GM10248 (cell line): ENCODE results near the gene MYPN.

Source experiments
- CTCF ChIA-PET: fragments of 300-600 bp; sonication (Branson Sonifier 250); formaldehyde crosslinking; extraction: SDS; loops from one replicate; lab custom pipeline; 2021; ENCODE audit warnings: antibody characterized with exemption; lab: Yijun Ruan, JAX
- POLR2A ChIA-PET: fragments of 350-650 bp; sonication (Branson Sonifier 250); formaldehyde crosslinking; extraction: SDS; loops from one replicate; lab custom pipeline; 2020; ENCODE audit warnings: antibody characterized with exemption; lab: Yijun Ruan, JAX
- DNase-seq: peaks from one replicate; pipeline ENCODE4 v3.0.0; 2012; ENCODE audit errors: extremely low spot score
- CTCF ChIP-seq: IDR thresholded peaks from 2 replicates; pipeline ENCODE4 v1.5.1; 2012; ENCODE audit warnings: mild to moderate bottlenecking, low read depth; ENCODE audit errors: extremely low read depth, missing control alignments, control extremely low read depth

MYPN gene

GRCh38 chr10:68145705-68146104 lies 36.4 kb downstream of the MYPN start:
- DNase-seq, result no peak
- POLR2A ChIA-PET, result no interaction called here
- CTCF ChIA-PET, result interaction anchor here (1.0 to 3.1 kb wide), 3 partner anchors 10 to 290 kb away, joined by 3 to 15 read pairs (median 5); no protein-coding TSS in a partner anchor
- TF ChIP-seq CTCF, result no peak

GRCh38 chr10:68146133-68146532 lies 36.8 kb downstream of the MYPN start:
- CTCF ChIA-PET, result interaction anchor here (1.0 to 3.1 kb wide), 3 partner anchors 10 to 291 kb away, joined by 3 to 15 read pairs (median 5); no protein-coding TSS in a partner anchor
- POLR2A ChIA-PET, result no interaction called here
- TF ChIP-seq CTCF, result no peak
- DNase-seq, result no peak

DNA sequence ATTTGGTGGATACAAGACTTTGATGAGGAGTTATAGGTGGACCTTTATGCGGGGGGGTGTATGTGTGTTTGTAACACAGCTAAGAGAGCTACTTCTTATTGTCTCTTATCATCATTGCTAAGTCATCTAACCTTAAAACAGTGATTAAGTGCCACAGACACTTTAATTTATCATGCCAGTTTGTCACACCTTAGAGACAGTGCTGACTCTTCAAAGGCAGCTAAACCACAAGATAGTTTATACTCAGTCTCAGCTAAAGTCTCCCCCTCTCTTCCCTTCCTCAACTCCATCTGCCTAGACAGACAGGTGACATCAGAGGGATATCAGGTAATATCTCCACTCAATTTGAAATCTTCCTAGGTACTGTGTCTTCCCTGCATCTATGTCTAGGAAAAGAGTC lies 42.2 kb downstream of the MYPN start:
- DNase-seq, result no peak
- ChIA-PET CTCF (interaction anchor here (1.1 to 11.2 kb wide), 6 partner anchors 11 to 363 kb away, joined by 3 to 202 read pairs (median 4); no protein-coding TSS in a partner anchor), POLR2A (no interaction called here)

DNA sequence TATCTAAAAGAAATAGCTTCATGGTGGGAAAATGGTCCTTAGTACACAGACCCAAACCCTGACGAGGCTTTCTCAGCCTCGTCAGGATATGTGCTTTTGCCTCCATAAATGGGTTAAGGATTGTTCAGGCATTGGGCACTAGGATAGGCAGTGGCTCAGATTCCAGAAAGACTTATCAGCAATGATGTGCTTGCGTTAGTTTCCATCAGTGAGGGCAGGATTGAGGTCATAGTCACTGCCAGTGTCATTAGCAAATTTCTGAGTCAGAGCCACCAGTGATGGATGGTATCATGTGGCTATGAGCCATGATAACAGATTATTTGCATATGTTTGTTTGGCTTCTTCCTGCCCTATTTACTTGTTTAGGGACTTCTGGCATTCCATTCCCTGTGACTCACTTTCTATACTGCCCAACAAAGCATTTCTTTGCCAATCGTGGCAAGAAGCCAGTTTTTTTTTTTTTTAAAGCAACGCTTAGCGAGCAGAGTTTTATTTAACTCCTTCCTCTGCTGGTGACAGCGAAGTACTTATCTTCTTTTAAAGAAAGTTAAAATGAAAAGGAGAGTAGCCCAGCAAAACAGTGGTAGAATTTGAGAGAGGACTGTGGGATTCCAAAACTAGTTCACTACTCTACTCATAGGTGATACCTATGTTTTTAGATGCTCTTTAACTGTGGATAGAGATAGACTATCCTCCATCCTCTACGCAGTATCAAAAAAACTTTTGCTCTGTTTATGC lies 44.4 kb downstream of the MYPN start:
- no peak for TF ChIP-seq CTCF
- ChIA-PET POLR2A (no interaction called here), CTCF (interaction anchor here (1.1 to 11.2 kb wide), 7 partner anchors 12 to 365 kb away, joined by 4 to 202 read pairs (median 10); no protein-coding TSS in a partner anchor)
- no peak for DNase-seq

More for the DNA sequence above, 42.2 kb downstream of the MYPN start:
- no peak for TF ChIP-seq CTCF

GRCh38 chr10:68154211-68154497 lies 44.9 kb downstream of the MYPN start:
- POLR2A ChIA-PET, result no interaction called here
- no peak for DNase-seq

DNA sequence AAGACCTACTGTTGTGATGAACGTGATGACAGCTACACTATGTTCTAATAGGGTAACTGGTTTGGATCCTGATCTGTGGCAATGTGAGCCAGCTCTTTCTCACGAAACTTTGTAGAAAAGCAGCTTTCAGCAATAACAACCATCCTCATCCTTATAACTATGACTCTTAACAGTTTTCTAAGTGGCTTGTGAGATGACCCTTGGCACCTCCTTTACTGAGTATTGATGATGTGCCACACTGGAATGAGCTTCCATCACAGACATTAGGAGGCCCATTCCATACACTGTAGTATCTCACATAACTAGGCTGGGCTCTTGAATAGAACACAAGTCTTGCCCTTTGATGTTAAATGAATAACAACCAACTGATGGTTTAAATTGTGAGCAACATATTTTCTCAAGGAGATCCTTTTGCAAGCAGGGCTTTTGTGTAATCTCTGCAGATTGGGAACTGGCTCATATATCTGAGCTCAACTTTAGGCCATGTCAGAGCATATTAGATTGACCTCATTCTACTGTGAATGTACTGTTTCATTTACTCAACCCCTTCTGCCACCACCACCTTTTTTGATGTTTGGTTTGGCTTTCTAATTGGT lies 46.4 kb downstream of the MYPN start:
- POLR2A ChIA-PET, result interaction anchor here (0.5 kb wide), 1 partner anchor 387 kb away, joined by 6 read pairs; no protein-coding TSS in a partner anchor
- TF ChIP-seq CTCF, result no peak
- DNase-seq, result no peak
- CTCF ChIA-PET, result interaction anchor here (0.8 to 11.2 kb wide), 41 partner anchors 9 to 740 kb away, joined by 3 to 202 read pairs (median 5); partner anchors contain the start of gene DNAJC12

More at GRCh38 chr10:68154211-68154497, 44.9 kb downstream of the MYPN start:
- no peak for TF ChIP-seq CTCF
- CTCF ChIA-PET, result interaction anchor here (2.3 to 11.2 kb wide), 6 partner anchors 12 to 366 kb away, joined by 6 to 202 read pairs (median 26); no protein-coding TSS in a partner anchor
